ENCODE data around the gene CHPT1.

GRCh38 chr12:101703487-101703886 lies 6.0 kb downstream of the CHPT1 start:
- TF ChIP-seq POLR2AphosphoS5 (IDR thresholded peaks at IDR 0.05) (no peak), CTCF (IDR thresholded peaks at IDR 0.05; ENCODE audit: poor library complexity, severe bottlenecking) (no peak), SMC3 (conservative IDR thresholded peaks at IDR 0.05; ENCODE audit: poor library complexity) (no peak), EP300 (conservative IDR thresholded peaks at IDR 0.05; ENCODE audit: poor library complexity, severe bottlenecking) (no peak), EZH2 (IDR thresholded peaks at IDR 0.05; ENCODE audit: borderline replicate concordance, insufficient read depth, low read length, poor library complexity, severe bottlenecking) (no peak), TAF1 (IDR thresholded peaks at IDR 0.05; ENCODE audit: low read depth) (no peak)
